Glomerular visceral epithelial cell (primary cell): ENCODE data around the gene GRIK4.

Source experiments
- DNase-seq: peaks from one replicate; pipeline ENCODE4 v3.0.0-alpha.2; 2016; ENCODE audit errors: extremely low spot score

Gene GRIK4

GRCh38 chr11:120911943-120912342 lies 400.4 kb downstream of the GRIK4 start:
- no peak for DNase-seq

GRCh38 chr11:120912504-120912903 lies 401.0 kb downstream of the GRIK4 start:
- DNase-seq: no peak

- DNase-seq: no peak
Observed at GRCh38 chr11:120912915-120913314, 401.4 kb downstream of the GRIK4 start.

- DNase-seq: no peak
Observed at GRCh38 chr11:120914021-120914420, 402.5 kb downstream of the GRIK4 start.

GRCh38 chr11:120914601-120915000 lies 403.1 kb downstream of the GRIK4 start:
- no peak for DNase-seq

- DNase-seq: no peak
Observed at GRCh38 chr11:120917559-120918239, 406.2 kb downstream of the GRIK4 start.

GRCh38 chr11:120918257-120918656 lies 406.7 kb downstream of the GRIK4 start:
- no peak for DNase-seq

- DNase-seq: no peak
Observed at GRCh38 chr11:120919045-120919444, 407.5 kb downstream of the GRIK4 start.

GRCh38 chr11:120919566-120919965 lies 408.0 kb downstream of the GRIK4 start:
- no peak for DNase-seq

- DNase-seq: no peak
Observed at GRCh38 chr11:120923866-120924508, 412.4 kb downstream of the GRIK4 start.

- no peak for DNase-seq
Observed at GRCh38 chr11:120925944-120926343, 414.4 kb downstream of the GRIK4 start.

- no peak for DNase-seq
Observed at GRCh38 chr11:120928627-120929026, 417.1 kb downstream of the GRIK4 start.

- DNase-seq: no peak
Observed at GRCh38 chr11:120929090-120929489, 417.5 kb downstream of the GRIK4 start.

GRCh38 chr11:120929664-120930154 lies 418.2 kb downstream of the GRIK4 start:
- peak; percentile 35 for DNase-seq

GRCh38 chr11:120931057-120931779 lies 419.7 kb downstream of the GRIK4 start:
- DNase-seq: no peak

GRCh38 chr11:120932305-120932915 lies 420.9 kb downstream of the GRIK4 start:
- no peak for DNase-seq

GRCh38 chr11:120936356-120936755 lies 424.8 kb downstream of the GRIK4 start:
- no peak for DNase-seq

- no peak for DNase-seq
Observed at GRCh38 chr11:120937501-120937900, 426.0 kb downstream of the GRIK4 start.

GRCh38 chr11:120938260-120938659 lies 426.7 kb downstream of the GRIK4 start:
- DNase-seq: no peak

- DNase-seq: no peak
Observed at GRCh38 chr11:120940160-120940848, 428.8 kb downstream of the GRIK4 start.

GRCh38 chr11:120941000-120941399 lies 429.5 kb downstream of the GRIK4 start:
- no peak for DNase-seq

- DNase-seq: no peak
Observed at GRCh38 chr11:120942701-120943100, 431.2 kb downstream of the GRIK4 start.
